ENCODE measurements around the gene SMARCC2. TPM values are rescaled to one million over a fixed set of nuclear protein-coding genes. Genes with fewer than 3 reads are reported as not detected.

The SMARCC2 gene
- total RNA-seq, 1 experiment from 2014 or later, result 129 TPM

GRCh38 chr12:56127888-56128669 lies 61.2 kb downstream of the SMARCC2 start, which contains the start of gene ESYT1:
ESYT1 (plus strand) TSS chr12:56128267; CDS start chr12:56128320, 53 bp downstream.
- H3K27me3 ChIP-seq (ENCODE audit: control insufficient read depth, insufficient read depth, low read length), result no peaks in the 10 kb centered on the region
- in situ Hi-C loops (cut with HindIII; ENCODE audit: low pct_unique_long_range_greater_than_20kb, low sequenced_read_pairs) (no loop called here), intact Hi-C loops (cut with micrococcal nuclease; ENCODE audit: unreplicated experiment) (no loop called here)
- ChIA-PET CTCF (interaction anchor here (0.6 to 1.8 kb wide), 6 partner anchors 8 to 428 kb away, joined by 3 to 14 read pairs (median 6); partner anchors contain the start of gene ZC3H10), POLR2A (interaction anchor here (0.6 to 1.3 kb wide), 6 partner anchors 10 to 681 kb away, joined by 3 to 6 read pairs (median 3); partner anchors contain the start of genes RNF41, SMARCC2 and ZC3H10)
- peaks cover 29% of the 10 kb centered on the region for H3K4me1 ChIP-seq (ENCODE audit: control insufficient read depth, insufficient read depth, low read length)
- ATAC-seq (peak; percentile 96), DNase-seq (ENCODE audit: low read depth, low spot score) (peak; percentile 99)
- BruUV-seq (replicated peaks), result no TSS peak
- peak within 1 kb of the TSS; percentile 93 to 96 for H3K4me3 ChIP-seq (ENCODE audit: low read depth in 2 of 2, low read length in 2 of 2)
- TF ChIP-seq, protein P1, sequence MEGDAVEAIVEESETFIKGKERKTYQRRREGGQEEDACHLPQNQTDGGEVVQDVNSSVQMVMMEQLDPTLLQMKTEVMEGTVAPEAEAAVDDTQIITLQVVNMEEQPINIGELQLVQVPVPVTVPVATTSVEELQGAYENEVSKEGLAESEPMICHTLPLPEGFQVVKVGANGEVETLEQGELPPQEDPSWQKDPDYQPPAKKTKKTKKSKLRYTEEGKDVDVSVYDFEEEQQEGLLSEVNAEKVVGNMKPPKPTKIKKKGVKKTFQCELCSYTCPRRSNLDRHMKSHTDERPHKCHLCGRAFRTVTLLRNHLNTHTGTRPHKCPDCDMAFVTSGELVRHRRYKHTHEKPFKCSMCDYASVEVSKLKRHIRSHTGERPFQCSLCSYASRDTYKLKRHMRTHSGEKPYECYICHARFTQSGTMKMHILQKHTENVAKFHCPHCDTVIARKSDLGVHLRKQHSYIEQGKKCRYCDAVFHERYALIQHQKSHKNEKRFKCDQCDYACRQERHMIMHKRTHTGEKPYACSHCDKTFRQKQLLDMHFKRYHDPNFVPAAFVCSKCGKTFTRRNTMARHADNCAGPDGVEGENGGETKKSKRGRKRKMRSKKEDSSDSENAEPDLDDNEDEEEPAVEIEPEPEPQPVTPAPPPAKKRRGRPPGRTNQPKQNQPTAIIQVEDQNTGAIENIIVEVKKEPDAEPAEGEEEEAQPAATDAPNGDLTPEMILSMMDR (IDR thresholded peaks at IDR 0.05), result no peak
- TF ChIP-seq POLR2AphosphoS5 (IDR thresholded peaks at IDR 0.05; ENCODE audit: low read depth, low read length) (peak; percentile 79), TCF7L2 (IDR thresholded peaks at IDR 0.05; ENCODE audit: low read depth, low read length) (peak; percentile 48; the same call in 1 of the 2 replicates), SIN3A (IDR thresholded peaks at IDR 0.05; ENCODE audit: borderline replicate concordance, insufficient read depth, low read depth, low read length) (peak; percentile 80; the same call in 1 of the 2 replicates)
- H3K27ac ChIP-seq (ENCODE audit: low read length), result peak within 1 kb of the TSS; percentile 94
- peaks cover 5% of the 10 kb centered on the region; the same call in 1 of the 2 replicates for H3K36me3 ChIP-seq (ENCODE audit: control insufficient read depth, insufficient read depth, low read length)
- no peaks in the 10 kb centered on the region for H3K9me3 ChIP-seq (ENCODE audit: control insufficient read depth, insufficient read depth, low read depth, low read length)

- in situ Hi-C loops (cut with HindIII; ENCODE audit: low pct_unique_long_range_greater_than_20kb, low sequenced_read_pairs), result no loop called here
- BruUV-seq (replicated peaks), result TSS peak; percentile 92
Measured at GRCh38 chr12:56127485-56127887, 61.8 kb downstream of the SMARCC2 start.

More at GRCh38 chr12:56127485-56127887, 61.8 kb downstream of the SMARCC2 start:
- Histone ChIP-seq H3K36me3 (ENCODE audit: control insufficient read depth, insufficient read depth, low read length) (peaks cover 5% of the 10 kb centered on the region; the same call in 1 of the 2 replicates), H3K4me3 (ENCODE audit: low read depth in 2 of 2, low read length in 2 of 2) (peak overlapping the region; percentile 93 to 96), H3K27ac (ENCODE audit: low read length) (peak overlapping the region; percentile 94), H3K4me1 (ENCODE audit: control insufficient read depth, insufficient read depth, low read length) (peaks cover 29% of the 10 kb centered on the region), H3K27me3 (ENCODE audit: control insufficient read depth, insufficient read depth, low read length) (no peaks in the 10 kb centered on the region), H3K9me3 (ENCODE audit: control insufficient read depth, insufficient read depth, low read depth, low read length) (no peaks in the 10 kb centered on the region)
- ChIA-PET POLR2A (interaction anchor here (0.6 to 1.3 kb wide), 5 partner anchors 10 to 682 kb away, joined by 3 to 6 read pairs (median 3); partner anchors contain the start of genes RNF41, SMARCC2 and ZC3H10), CTCF (interaction anchor here (0.6 to 1.8 kb wide), 4 partner anchors 9 to 428 kb away, joined by 3 to 14 read pairs (median 6); partner anchors contain the start of gene ZC3H10)
- ATAC-seq (no peak), DNase-seq (ENCODE audit: low read depth, low spot score) (no peak)
- TF ChIP-seq, protein P1 (IDR thresholded peaks at IDR 0.05), result no peak
- no peak for TF ChIP-seq POLR2AphosphoS5 (IDR thresholded peaks at IDR 0.05; ENCODE audit: low read depth, low read length)
- no peak for TF ChIP-seq TCF7L2 (IDR thresholded peaks at IDR 0.05; ENCODE audit: low read depth, low read length)
- TF ChIP-seq SIN3A (IDR thresholded peaks at IDR 0.05; ENCODE audit: borderline replicate concordance, insufficient read depth, low read depth, low read length), result no peak; the same call in 1 of the 2 replicates
- TF ChIP-seq, protein P2, sequence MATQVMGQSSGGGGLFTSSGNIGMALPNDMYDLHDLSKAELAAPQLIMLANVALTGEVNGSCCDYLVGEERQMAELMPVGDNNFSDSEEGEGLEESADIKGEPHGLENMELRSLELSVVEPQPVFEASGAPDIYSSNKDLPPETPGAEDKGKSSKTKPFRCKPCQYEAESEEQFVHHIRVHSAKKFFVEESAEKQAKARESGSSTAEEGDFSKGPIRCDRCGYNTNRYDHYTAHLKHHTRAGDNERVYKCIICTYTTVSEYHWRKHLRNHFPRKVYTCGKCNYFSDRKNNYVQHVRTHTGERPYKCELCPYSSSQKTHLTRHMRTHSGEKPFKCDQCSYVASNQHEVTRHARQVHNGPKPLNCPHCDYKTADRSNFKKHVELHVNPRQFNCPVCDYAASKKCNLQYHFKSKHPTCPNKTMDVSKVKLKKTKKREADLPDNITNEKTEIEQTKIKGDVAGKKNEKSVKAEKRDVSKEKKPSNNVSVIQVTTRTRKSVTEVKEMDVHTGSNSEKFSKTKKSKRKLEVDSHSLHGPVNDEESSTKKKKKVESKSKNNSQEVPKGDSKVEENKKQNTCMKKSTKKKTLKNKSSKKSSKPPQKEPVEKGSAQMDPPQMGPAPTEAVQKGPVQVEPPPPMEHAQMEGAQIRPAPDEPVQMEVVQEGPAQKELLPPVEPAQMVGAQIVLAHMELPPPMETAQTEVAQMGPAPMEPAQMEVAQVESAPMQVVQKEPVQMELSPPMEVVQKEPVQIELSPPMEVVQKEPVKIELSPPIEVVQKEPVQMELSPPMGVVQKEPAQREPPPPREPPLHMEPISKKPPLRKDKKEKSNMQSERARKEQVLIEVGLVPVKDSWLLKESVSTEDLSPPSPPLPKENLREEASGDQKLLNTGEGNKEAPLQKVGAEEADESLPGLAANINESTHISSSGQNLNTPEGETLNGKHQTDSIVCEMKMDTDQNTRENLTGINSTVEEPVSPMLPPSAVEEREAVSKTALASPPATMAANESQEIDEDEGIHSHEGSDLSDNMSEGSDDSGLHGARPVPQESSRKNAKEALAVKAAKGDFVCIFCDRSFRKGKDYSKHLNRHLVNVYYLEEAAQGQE (IDR thresholded peaks at IDR 0.05; ENCODE audit: insufficient read depth in 1 of 2, low read depth in 2 of 2, low read length in 1 of 2), result no peak
- intact Hi-C loops (cut with micrococcal nuclease; ENCODE audit: unreplicated experiment), result no loop called here

All from Panc1 (cell line).